ENCODE results near the gene COL4A6.

COL4A6 gene

GRCh38 chrX:108131471-108131870, 306.8 kb downstream of the COL4A6 start:
- no peak overlapping the region for H3K4me3 ChIP-seq (ENCODE audit: low read depth, low read length)
- no peak for TF ChIP-seq CTCF (IDR thresholded peaks at IDR 0.05; ENCODE audit: low read depth, low read length, missing control alignments)
- no peak for DNase-seq (ENCODE audit: low read depth)

DNA sequence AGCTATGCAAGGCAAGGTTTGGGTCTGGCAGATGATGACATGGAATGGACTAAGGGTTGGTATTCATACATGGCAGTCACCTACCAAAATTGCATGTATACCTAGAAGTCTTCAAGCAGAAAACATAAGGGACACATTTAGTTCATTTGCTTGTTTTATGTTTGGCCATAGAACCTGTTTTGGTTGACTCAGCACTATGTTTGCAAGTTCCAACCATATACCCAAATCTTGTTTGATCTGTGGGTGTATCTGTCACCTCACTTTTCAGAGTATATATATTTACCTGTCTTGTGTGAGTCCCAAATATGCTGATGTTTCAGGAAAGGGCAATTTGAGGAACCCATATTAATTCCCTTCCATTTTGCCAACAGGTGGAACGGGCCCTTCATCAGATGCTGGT, 307.3 kb downstream of the COL4A6 start:
- no peak overlapping the region for H3K4me3 ChIP-seq (ENCODE audit: low read depth, low read length)
- DNase-seq (ENCODE audit: low read depth): no peak
- no peak for TF ChIP-seq CTCF (IDR thresholded peaks at IDR 0.05; ENCODE audit: low read depth, low read length, missing control alignments)

- no peak overlapping the region for H3K4me3 ChIP-seq (ENCODE audit: low read depth, low read length)
- DNase-seq (ENCODE audit: low read depth): no peak
- no peak for TF ChIP-seq CTCF (IDR thresholded peaks at IDR 0.05; ENCODE audit: low read depth, low read length, missing control alignments)
Measured at GRCh38 chrX:108127152-108127551, 311.1 kb downstream of the COL4A6 start.

DNA sequence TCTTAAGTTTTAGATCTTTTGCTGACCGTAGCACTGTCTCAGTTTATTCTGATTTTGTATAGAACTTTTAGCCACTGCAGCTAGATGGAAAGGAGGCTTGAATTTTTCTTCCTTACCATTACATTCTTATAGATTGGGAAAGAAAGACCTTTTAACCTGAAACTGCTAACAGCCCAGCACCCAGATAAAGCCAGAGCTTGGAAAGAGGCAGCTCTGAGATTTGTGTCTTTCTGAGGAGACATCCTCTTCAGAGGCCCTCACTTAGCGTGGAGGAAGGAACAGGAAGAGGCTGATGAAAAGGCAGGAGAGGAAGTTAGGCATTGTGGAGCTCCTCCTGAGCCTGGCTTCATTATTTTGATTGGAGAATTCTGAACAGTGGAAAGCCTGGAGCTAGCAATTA, 311.6 kb downstream of the COL4A6 start:
- H3K4me3 ChIP-seq (ENCODE audit: low read depth, low read length): no peak overlapping the region
- no peak for TF ChIP-seq CTCF (IDR thresholded peaks at IDR 0.05; ENCODE audit: low read depth, low read length, missing control alignments)

GRCh38 chrX:108123591-108124366, 314.4 kb downstream of the COL4A6 start:
- no peak for DNase-seq (ENCODE audit: low read depth)
- H3K4me3 ChIP-seq (ENCODE audit: low read depth, low read length): no peak overlapping the region
- TF ChIP-seq CTCF (IDR thresholded peaks at IDR 0.05; ENCODE audit: low read depth, low read length, missing control alignments): no peak

More for the DNA sequence above, 311.6 kb downstream of the COL4A6 start:
- no peak for DNase-seq (ENCODE audit: low read depth)

- H3K4me3 ChIP-seq (ENCODE audit: low read depth, low read length): no peak overlapping the region
- no peak for DNase-seq (ENCODE audit: low read depth)
- TF ChIP-seq CTCF (IDR thresholded peaks at IDR 0.05; ENCODE audit: low read depth, low read length, missing control alignments): no peak
Measured at GRCh38 chrX:108122748-108123147, 315.5 kb downstream of the COL4A6 start.

GRCh38 chrX:108121291-108121690, 316.9 kb downstream of the COL4A6 start:
- TF ChIP-seq CTCF (IDR thresholded peaks at IDR 0.05; ENCODE audit: low read depth, low read length, missing control alignments): no peak
- DNase-seq (ENCODE audit: low read depth): no peak
- H3K4me3 ChIP-seq (ENCODE audit: low read depth, low read length): no peak overlapping the region
